A549 (cell line): ENCODE data around the gene DEFB129. TPM values are rescaled to one million over a fixed set of nuclear protein-coding genes. Genes with fewer than 3 reads are reported as not detected.

ENCODE experiments used
- ATAC-seq, 2 experiments: fragments of 200-7000 bp in 1 of 2; fragments of >200 bp in 1 of 2; cut with Nextera tagmentation in 1 of 2; cut with Tn5 transposase in 1 of 2; 3 replicates each; pipeline versions ENCODE4 v1.8.0 to v1.9.1; 2018 to 2020; ENCODE audit warnings: mild to moderate bottlenecking in 1 of 2, moderate library complexity in 1 of 2
- CTCF ChIA-PET: fragments of 300-600 bp; sonication (Branson Sonifier 250); formaldehyde crosslinking; extraction: SDS; loops from one replicate; lab custom pipeline; 2021; ENCODE audit warnings: antibody characterized with exemption, inconsistent platforms; lab: Yijun Ruan, JAX
- POLR2A ChIA-PET: fragments of 350-600 bp; formaldehyde crosslinking; extraction: SDS; loops from one replicate; lab custom pipeline; 2021; ENCODE audit warnings: antibody characterized with exemption, inconsistent platforms; lab: Yijun Ruan, JAX
- DNase-seq, 2 experiments: peaks; one replicate each; pipeline versions ENCODE4 v3.0.0 to v3.0.0-alpha.2; 2011 to 2016; ENCODE audit warnings: low read depth in 1 of 2, low spot score in 1 of 2
- FAIRE-seq: peaks from 2 replicates; lab custom pipeline; 2011; peaks lifted over from hg19 to GRCh38; lab: Jason Lieb, UNC
- H3K27ac ChIP-seq, 2 experiments: fragments of >200 bp; sonication (Bioruptor Twin); formaldehyde crosslinking; 3 replicates each; pipeline ENCODE4 v1.5.1; 2016 to 2017
- H3K4me1 ChIP-seq: fragments of >200 bp; sonication (Bioruptor Twin); formaldehyde crosslinking; 3 replicates; pipeline ENCODE4 v1.6.1; 2016
- H3K4me2 ChIP-seq: fragments of >200 bp; sonication (Bioruptor Twin); formaldehyde crosslinking; 3 replicates; pipeline ENCODE4 v1.6.1; 2016
- H3K4me3 ChIP-seq: fragments of >200 bp; sonication (Bioruptor Twin); formaldehyde crosslinking; 3 replicates; pipeline ENCODE4 v1.5.1; 2016
- H3K9me3 ChIP-seq: fragments of >200 bp; sonication (Bioruptor Twin); formaldehyde crosslinking; 3 replicates; pipeline ENCODE4 v1.6.1; 2016
- CEBPB ChIP-seq, 2 experiments: fragments of >200 bp in 1 of 2; sonication (Bioruptor Twin) in 1 of 2; formaldehyde crosslinking in 1 of 2; IDR thresholded peaks; 2 replicates each; pipeline ENCODE4 v1.6.1; 2012 to 2016
- CHD2 ChIP-seq: fragments of 150-350 bp; IDR thresholded peaks from 2 replicates; pipeline ENCODE4 v1.6.1; 2014; ENCODE audit warnings: low read length; ENCODE audit not compliant: partially characterized antibody
- CHD4 ChIP-seq: fragments of 200-600 bp; sonication (generic); IDR thresholded peaks from 2 replicates; pipeline ENCODE4 v1.6.1; 2016; ENCODE audit warnings: antibody characterized with exemption, mild to moderate bottlenecking, borderline replicate concordance
- EHF ChIP-seq: fragments of 250-450 bp; sonication (Bioruptor Pico); IDR thresholded peaks from 2 replicates; pipeline ENCODE4 v1.5.0; 2020; ENCODE audit warnings: mild to moderate bottlenecking
- EHMT2 ChIP-seq: fragments of 200-600 bp; sonication (generic); IDR thresholded peaks from 2 replicates; pipeline ENCODE4 v1.6.1; 2016; ENCODE audit warnings: antibody characterized with exemption, low read depth, mild to moderate bottlenecking, moderate library complexity
- EP300 ChIP-seq, 2 experiments: fragments of >200 bp; sonication (Bioruptor Twin); formaldehyde crosslinking; IDR thresholded peaks; 2 replicates in 1 of 2; 3 replicates in 1 of 2; pipeline ENCODE4 v1.6.1; 2016 to 2017
- FOSL2 ChIP-seq, 2 experiments: fragments of 450-650 bp in 1 of 2; fragments of >200 bp in 1 of 2; sonication (Bioruptor Twin) in 1 of 2; formaldehyde crosslinking; IDR thresholded peaks; 2 replicates each; pipeline versions ENCODE4 v1.5.0 to v1.6.1; 2016 to 2020; ENCODE audit warnings: mild to moderate bottlenecking in 1 of 2, moderate library complexity in 1 of 2
- GATA3 ChIP-seq: IDR thresholded peaks from 2 replicates; pipeline ENCODE4 v1.6.1; 2012; ENCODE audit warnings: borderline replicate concordance
- HOXA7 ChIP-seq: fragments of 250-450 bp; sonication (Bioruptor Pico); IDR thresholded peaks from 2 replicates; pipeline ENCODE4 v1.5.0; 2020; ENCODE audit warnings: mild to moderate bottlenecking, moderate library complexity
- JUN ChIP-seq, 2 experiments: fragments of >200 bp; sonication (Bioruptor Twin); formaldehyde crosslinking; IDR thresholded peaks; 2 replicates in 1 of 2; 3 replicates in 1 of 2; pipeline ENCODE4 v1.6.1; 2016 to 2017
- KDM1A ChIP-seq: fragments of 200-600 bp; sonication (generic); IDR thresholded peaks from 2 replicates; pipeline ENCODE4 v1.6.1; 2016; ENCODE audit warnings: low read depth, mild to moderate bottlenecking
- MAFK ChIP-seq: fragments of 450-650 bp; IDR thresholded peaks from 2 replicates; pipeline ENCODE4 v1.6.1; 2014; ENCODE audit not compliant: partially characterized antibody
- MYC ChIP-seq: IDR thresholded peaks from 2 replicates; pipeline ENCODE4 v1.6.1; 2012; ENCODE audit warnings: mild to moderate bottlenecking, inconsistent platforms, low read length, improper control_type of control experiment, borderline replicate concordance
- NFE2L2 ChIP-seq: fragments of 150-350 bp; conservative IDR thresholded peaks from 2 replicates; pipeline ENCODE4 v1.6.1; 2014; ENCODE audit warnings: low read length
- PHF8 ChIP-seq: fragments of 200-600 bp; sonication (generic); IDR thresholded peaks from 2 replicates; pipeline ENCODE4 v1.6.1; 2016; ENCODE audit warnings: low read depth, mild to moderate bottlenecking, antibody characterized with exemption, moderate library complexity, borderline replicate concordance
- RAD21 ChIP-seq, 2 experiments: fragments of >200 bp in 1 of 2; sonication (Bioruptor Twin) in 1 of 2; formaldehyde crosslinking in 1 of 2; IDR thresholded peaks in 1 of 2; conservative IDR thresholded peaks in 1 of 2; 2 replicates in 1 of 2; 3 replicates in 1 of 2; pipeline ENCODE4 v1.6.1; 2012 to 2018; ENCODE audit warnings: inconsistent platforms in 1 of 2
- RARB ChIP-seq: fragments of 250-450 bp; sonication (Bioruptor Pico); IDR thresholded peaks from 2 replicates; pipeline ENCODE4 v1.8.0; 2021; ENCODE audit warnings: mild to moderate bottlenecking, moderate library complexity
- SMC3 ChIP-seq: fragments of >200 bp; sonication (Bioruptor Twin); formaldehyde crosslinking; IDR thresholded peaks from 3 replicates; pipeline ENCODE4 v1.6.1; 2018; ENCODE audit warnings: inconsistent platforms
- SREBF2 ChIP-seq: fragments of 450-650 bp; IDR thresholded peaks from 2 replicates; pipeline ENCODE4 v1.6.1; 2014; ENCODE audit warnings: mild to moderate bottlenecking, moderate library complexity
- TP53 ChIP-seq: fragments of 250-450 bp; sonication (Bioruptor Pico); IDR thresholded peaks from 2 replicates; pipeline ENCODE4 v1.5.0; 2021; ENCODE audit warnings: mild to moderate bottlenecking, moderate library complexity
- ZC3H11A ChIP-seq: fragments of 450-650 bp; IDR thresholded peaks from 2 replicates; pipeline ENCODE4 v1.6.1; 2014; ENCODE audit warnings: antibody characterized with exemption, mild to moderate bottlenecking
- ZNF302 ChIP-seq: fragments of 250-450 bp; sonication (Bioruptor Pico); IDR thresholded peaks from 2 replicates; pipeline ENCODE4 v1.9.0; 2021; ENCODE audit warnings: inconsistent platforms, mild to moderate bottlenecking, moderate library complexity
- WGBS: methylation state at CpG from one replicate; pipeline ENCODE4 v1.1.6; 2017; ENCODE audit errors: missing lambda C conversion rate; 5-methylcytosine and 5-hydroxymethylcytosine counted together
- polyA plus RNA-seq, 4 experiments: library from polyadenylated mRNA; depleted of rRNA in 3 of 4; stranded (reverse); fragments of >200 nt; fragmentation: RNase III in 1 of 4; extraction: RNeasy Plus Mini Kit Qiagen cat#74134 plus additional on column Dnase treatment in 1 of 4; gene quantifications; 2 replicates in 3 of 4; 3 replicates in 1 of 4; pipeline ENCODE4 v1.2.3, GENCODE V29; 2011 to 2017
- TF ChIP-seq, protein P1 (sequence below): IDR thresholded peaks from 2 replicates; pipeline ENCODE4 v1.6.1; 2012
- TF ChIP-seq, protein P2 (sequence below): fragments of >200 bp; sonication (Bioruptor Twin); formaldehyde crosslinking; IDR thresholded peaks from 3 replicates; pipeline ENCODE4 v1.5.1; 2016
- TF ChIP-seq, protein P3 (sequence below): fragments of 450-650 bp; IDR thresholded peaks from 2 replicates; pipeline ENCODE4 v1.6.1; 2014; ENCODE audit warnings: antibody characterized with exemption
- TF ChIP-seq, protein P4 (sequence below): IDR thresholded peaks from 2 replicates; pipeline ENCODE4 v1.6.1; 2012
- TF ChIP-seq, protein P5 (sequence below): fragments of >200 bp; sonication (Bioruptor Twin); formaldehyde crosslinking; IDR thresholded peaks from 3 replicates; pipeline ENCODE4 v1.6.1; 2016
- TF ChIP-seq, protein P6 (sequence below): fragments of 200-600 bp; sonication (generic); IDR thresholded peaks from 2 replicates; pipeline ENCODE4 v1.6.1; 2016; ENCODE audit warnings: antibody characterized with exemption, mild to moderate bottlenecking, moderate library complexity

Gene DEFB129
- polyA plus RNA-seq, 2 of the 4 experiments (the other 2 are of a cell fraction), result not detected

DNA sequence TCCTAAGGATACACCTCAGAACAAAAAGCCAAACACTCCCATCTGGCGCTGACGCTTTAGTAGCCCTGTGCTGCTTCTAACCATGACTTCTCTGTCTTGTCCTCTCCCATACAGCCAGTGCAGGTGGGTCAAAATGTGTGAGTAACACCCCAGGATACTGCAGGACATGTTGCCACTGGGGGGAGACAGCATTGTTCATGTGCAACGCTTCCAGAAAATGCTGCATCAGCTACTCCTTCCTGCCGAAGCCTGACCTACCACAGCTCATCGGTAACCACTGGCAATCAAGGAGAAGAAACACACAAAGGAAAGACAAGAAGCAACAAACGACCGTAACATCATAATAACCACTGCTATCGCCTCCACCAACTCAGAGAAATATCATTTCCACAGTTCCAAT is 31.9 kb downstream of the DEFB129 start:
- CTCF ChIA-PET, result interaction anchor here (1.1 to 3.8 kb wide), 7 partner anchors 8 to 72 kb away, joined by 3 to 21 read pairs (median 6); partner anchors contain the start of gene SOX12
- TF ChIP-seq, protein P1, sequence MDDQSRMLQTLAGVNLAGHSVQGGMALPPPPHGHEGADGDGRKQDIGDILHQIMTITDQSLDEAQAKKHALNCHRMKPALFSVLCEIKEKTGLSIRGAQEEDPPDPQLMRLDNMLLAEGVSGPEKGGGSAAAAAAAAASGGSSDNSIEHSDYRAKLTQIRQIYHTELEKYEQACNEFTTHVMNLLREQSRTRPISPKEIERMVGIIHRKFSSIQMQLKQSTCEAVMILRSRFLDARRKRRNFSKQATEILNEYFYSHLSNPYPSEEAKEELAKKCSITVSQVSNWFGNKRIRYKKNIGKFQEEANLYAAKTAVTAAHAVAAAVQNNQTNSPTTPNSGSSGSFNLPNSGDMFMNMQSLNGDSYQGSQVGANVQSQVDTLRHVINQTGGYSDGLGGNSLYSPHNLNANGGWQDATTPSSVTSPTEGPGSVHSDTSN, result no peak
- TF ChIP-seq ZC3H11A, result no peak
- TF ChIP-seq EHMT2, result no peak
- TF ChIP-seq RAD21 (conservative IDR thresholded peaks at IDR 0.05 in 1 of 2, IDR thresholded peaks at IDR 0.05 in 1 of 2), result peak; percentile 27 to 44; a peak in 1 of 5 replicates
- TF ChIP-seq KDM1A, result no peak
- no peak for TF ChIP-seq CHD4
- TF ChIP-seq SMC3, result 0 out of 3 replicates have a peak, but pooled peaks have one; percentile 8
- 0 out of 2 replicates have a peak, but pooled peaks have one; percentile 20 for TF ChIP-seq NFE2L2
- no peak for TF ChIP-seq PHF8
- TF ChIP-seq JUN (IDR thresholded peaks at IDR 0.05), result no peak
- TF ChIP-seq, protein P2, sequence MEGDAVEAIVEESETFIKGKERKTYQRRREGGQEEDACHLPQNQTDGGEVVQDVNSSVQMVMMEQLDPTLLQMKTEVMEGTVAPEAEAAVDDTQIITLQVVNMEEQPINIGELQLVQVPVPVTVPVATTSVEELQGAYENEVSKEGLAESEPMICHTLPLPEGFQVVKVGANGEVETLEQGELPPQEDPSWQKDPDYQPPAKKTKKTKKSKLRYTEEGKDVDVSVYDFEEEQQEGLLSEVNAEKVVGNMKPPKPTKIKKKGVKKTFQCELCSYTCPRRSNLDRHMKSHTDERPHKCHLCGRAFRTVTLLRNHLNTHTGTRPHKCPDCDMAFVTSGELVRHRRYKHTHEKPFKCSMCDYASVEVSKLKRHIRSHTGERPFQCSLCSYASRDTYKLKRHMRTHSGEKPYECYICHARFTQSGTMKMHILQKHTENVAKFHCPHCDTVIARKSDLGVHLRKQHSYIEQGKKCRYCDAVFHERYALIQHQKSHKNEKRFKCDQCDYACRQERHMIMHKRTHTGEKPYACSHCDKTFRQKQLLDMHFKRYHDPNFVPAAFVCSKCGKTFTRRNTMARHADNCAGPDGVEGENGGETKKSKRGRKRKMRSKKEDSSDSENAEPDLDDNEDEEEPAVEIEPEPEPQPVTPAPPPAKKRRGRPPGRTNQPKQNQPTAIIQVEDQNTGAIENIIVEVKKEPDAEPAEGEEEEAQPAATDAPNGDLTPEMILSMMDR, result peak; percentile 30; the same call in 2 of the 3 replicates
- TF ChIP-seq EP300 (IDR thresholded peaks at IDR 0.05), result no peak
- TF ChIP-seq MYC, result no peak
- TF ChIP-seq, protein P3, sequence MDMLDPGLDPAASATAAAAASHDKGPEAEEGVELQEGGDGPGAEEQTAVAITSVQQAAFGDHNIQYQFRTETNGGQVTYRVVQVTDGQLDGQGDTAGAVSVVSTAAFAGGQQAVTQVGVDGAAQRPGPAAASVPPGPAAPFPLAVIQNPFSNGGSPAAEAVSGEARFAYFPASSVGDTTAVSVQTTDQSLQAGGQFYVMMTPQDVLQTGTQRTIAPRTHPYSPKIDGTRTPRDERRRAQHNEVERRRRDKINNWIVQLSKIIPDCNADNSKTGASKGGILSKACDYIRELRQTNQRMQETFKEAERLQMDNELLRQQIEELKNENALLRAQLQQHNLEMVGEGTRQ, result no peak
- TF ChIP-seq HOXA7, result no peak
- no peak for TF ChIP-seq GATA3
- TF ChIP-seq, protein P4, sequence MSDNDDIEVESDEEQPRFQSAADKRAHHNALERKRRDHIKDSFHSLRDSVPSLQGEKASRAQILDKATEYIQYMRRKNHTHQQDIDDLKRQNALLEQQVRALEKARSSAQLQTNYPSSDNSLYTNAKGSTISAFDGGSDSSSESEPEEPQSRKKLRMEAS, result no peak
- TF ChIP-seq MAFK, result peak; percentile 99
- no peak for TF ChIP-seq RARB (CRISPR knock-in tag)
- FAIRE-seq (peak; percentile 51), DNase-seq (peak; percentile 44 to 59), ATAC-seq (peak; percentile 60 to 84; a peak in 5 of 6 replicates)
- Histone ChIP-seq H3K27ac (no peak overlapping the region), H3K4me3 (no peak overlapping the region), H3K4me2 (no peak overlapping the region), H3K9me3 (no peaks in the 10 kb centered on the region), H3K4me1 (no peaks in the 10 kb centered on the region)
- WGBS, result 53% methylated on average over 8 of the region's 8 CpGs
- POLR2A ChIA-PET, result interaction anchor here (0.6 to 1.0 kb wide), 2 partner anchors 39 to 65 kb away, joined by 3 read pairs; partner anchors contain the start of gene ZCCHC3

DNA sequence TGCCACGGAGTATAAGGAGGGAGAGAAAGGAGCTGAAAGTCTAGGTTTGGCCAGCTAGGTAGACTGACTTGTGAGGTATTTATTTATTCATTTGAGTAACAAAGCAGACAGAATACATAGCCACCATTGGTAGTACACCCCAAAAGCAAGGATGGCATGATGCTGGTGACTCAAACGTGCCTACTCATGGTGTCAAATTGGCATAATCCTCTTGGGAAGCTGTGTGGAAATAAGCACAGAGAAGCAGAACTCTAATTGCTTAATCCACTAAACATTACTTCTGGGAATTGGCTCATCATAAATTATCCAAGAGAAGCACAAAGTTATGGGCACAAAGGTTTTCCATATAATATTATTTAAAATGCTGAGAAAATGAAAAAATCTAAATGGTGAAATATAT is 32.9 kb downstream of the DEFB129 start:
- Histone ChIP-seq H3K4me3 (no peak overlapping the region), H3K4me1 (no peaks in the 10 kb centered on the region), H3K9me3 (no peaks in the 10 kb centered on the region), H3K27ac (no peak overlapping the region), H3K4me2 (no peak overlapping the region)
- POLR2A ChIA-PET, result no interaction called here
- ATAC-seq, result no peak
- FAIRE-seq, result peak; percentile 49
- DNase-seq, result no peak
- CTCF ChIA-PET, result interaction anchor here (1.3 to 3.8 kb wide), 3 partner anchors 8 to 71 kb away, joined by 6 to 21 read pairs (median 8); no protein-coding TSS in a partner anchor
- WGBS, result 26% methylated on average over 2 of the region's 2 CpGs
- TF ChIP-seq EHF (no peak), CEBPB (IDR thresholded peaks at IDR 0.05) (no peak), FOSL2 (IDR thresholded peaks at IDR 0.05) (no peak), FOSL2 (CRISPR knock-in tag; IDR thresholded peaks at IDR 0.05) (no peak), SMC3 (no peak), ZNF302 (CRISPR knock-in tag) (no peak), RAD21 (conservative IDR thresholded peaks at IDR 0.05 in 1 of 2, IDR thresholded peaks at IDR 0.05 in 1 of 2) (no peak), MAFK (no peak), EHMT2 (no peak), TP53 (CRISPR knock-in tag) (no peak), SREBF2 (no peak), CHD2 (no peak)
- TF ChIP-seq, protein P5, sequence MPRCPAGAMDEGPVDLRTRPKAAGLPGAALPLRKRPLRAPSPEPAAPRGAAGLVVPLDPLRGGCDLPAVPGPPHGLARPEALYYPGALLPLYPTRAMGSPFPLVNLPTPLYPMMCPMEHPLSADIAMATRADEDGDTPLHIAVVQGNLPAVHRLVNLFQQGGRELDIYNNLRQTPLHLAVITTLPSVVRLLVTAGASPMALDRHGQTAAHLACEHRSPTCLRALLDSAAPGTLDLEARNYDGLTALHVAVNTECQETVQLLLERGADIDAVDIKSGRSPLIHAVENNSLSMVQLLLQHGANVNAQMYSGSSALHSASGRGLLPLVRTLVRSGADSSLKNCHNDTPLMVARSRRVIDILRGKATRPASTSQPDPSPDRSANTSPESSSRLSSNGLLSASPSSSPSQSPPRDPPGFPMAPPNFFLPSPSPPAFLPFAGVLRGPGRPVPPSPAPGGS, result no peak
- TF ChIP-seq, protein P6, sequence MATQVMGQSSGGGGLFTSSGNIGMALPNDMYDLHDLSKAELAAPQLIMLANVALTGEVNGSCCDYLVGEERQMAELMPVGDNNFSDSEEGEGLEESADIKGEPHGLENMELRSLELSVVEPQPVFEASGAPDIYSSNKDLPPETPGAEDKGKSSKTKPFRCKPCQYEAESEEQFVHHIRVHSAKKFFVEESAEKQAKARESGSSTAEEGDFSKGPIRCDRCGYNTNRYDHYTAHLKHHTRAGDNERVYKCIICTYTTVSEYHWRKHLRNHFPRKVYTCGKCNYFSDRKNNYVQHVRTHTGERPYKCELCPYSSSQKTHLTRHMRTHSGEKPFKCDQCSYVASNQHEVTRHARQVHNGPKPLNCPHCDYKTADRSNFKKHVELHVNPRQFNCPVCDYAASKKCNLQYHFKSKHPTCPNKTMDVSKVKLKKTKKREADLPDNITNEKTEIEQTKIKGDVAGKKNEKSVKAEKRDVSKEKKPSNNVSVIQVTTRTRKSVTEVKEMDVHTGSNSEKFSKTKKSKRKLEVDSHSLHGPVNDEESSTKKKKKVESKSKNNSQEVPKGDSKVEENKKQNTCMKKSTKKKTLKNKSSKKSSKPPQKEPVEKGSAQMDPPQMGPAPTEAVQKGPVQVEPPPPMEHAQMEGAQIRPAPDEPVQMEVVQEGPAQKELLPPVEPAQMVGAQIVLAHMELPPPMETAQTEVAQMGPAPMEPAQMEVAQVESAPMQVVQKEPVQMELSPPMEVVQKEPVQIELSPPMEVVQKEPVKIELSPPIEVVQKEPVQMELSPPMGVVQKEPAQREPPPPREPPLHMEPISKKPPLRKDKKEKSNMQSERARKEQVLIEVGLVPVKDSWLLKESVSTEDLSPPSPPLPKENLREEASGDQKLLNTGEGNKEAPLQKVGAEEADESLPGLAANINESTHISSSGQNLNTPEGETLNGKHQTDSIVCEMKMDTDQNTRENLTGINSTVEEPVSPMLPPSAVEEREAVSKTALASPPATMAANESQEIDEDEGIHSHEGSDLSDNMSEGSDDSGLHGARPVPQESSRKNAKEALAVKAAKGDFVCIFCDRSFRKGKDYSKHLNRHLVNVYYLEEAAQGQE, result no peak
